AG04449 (cell line): Measurements from ENCODE around the gene FPR1.
"Not testable (repeated sequence)": the region's sequence is repeated elsewhere in the genome, so short reads cannot be mapped to it uniquely, and the experiment has no call there.

ENCODE experiments used
- CTCF ChIA-PET: fragments of 350-600 bp; formaldehyde crosslinking; extraction: SDS; loops from one replicate; lab custom pipeline; 2021; ENCODE audit warnings: antibody characterized with exemption; lab: Yijun Ruan, JAX
- POLR2A ChIA-PET: fragments of 400-600, 350-600 bp; formaldehyde crosslinking; extraction: SDS; loops from one replicate; lab custom pipeline; 2020; ENCODE audit warnings: antibody characterized with exemption, inconsistent platforms; lab: Yijun Ruan, JAX
- DNase-seq: peaks from one replicate; pipeline ENCODE4 v3.0.0-alpha.2; 2010; ENCODE audit warnings: low read depth, low spot score
- H3K4me3 ChIP-seq: 2 replicates; pipeline ENCODE4 v1.5.1; 2011; ENCODE audit warnings: low read depth, mild to moderate bottlenecking, control low read depth, low read length
- CTCF ChIP-seq: IDR thresholded peaks from one replicate; pipeline ENCODE4 v1.5.1; 2011; ENCODE audit warnings: mild to moderate bottlenecking, moderate library complexity, low read length, control low read depth, inconsistent platforms; ENCODE audit not compliant: insufficient read depth; ENCODE audit errors: missing control alignments

FPR1 gene

GRCh38 chr19:51743405-51743804 lies 8.3 kb downstream of the FPR1 start:
- CTCF ChIA-PET, result no interaction called here
- DNase-seq, result no peak

GRCh38 chr19:51742789-51743188 lies 8.9 kb downstream of the FPR1 start:
- no peak for DNase-seq

More at GRCh38 chr19:51743405-51743804, 8.3 kb downstream of the FPR1 start:
- TF ChIP-seq CTCF, result no peak
- POLR2A ChIA-PET, result no interaction called here
- H3K4me3 ChIP-seq, result no peak overlapping the region

GRCh38 chr19:51740356-51740755 lies 11.3 kb downstream of the FPR1 start:
- POLR2A ChIA-PET, result no interaction called here
- CTCF ChIA-PET, result interaction anchor here (1.3 kb wide), 1 partner anchor 37 kb away, joined by 3 read pairs; no protein-coding TSS in a partner anchor
- DNase-seq, result no peak
- H3K4me3 ChIP-seq, result no peak overlapping the region
- no peak for TF ChIP-seq CTCF

More at GRCh38 chr19:51742789-51743188, 8.9 kb downstream of the FPR1 start:
- no peak for TF ChIP-seq CTCF
- POLR2A ChIA-PET, result interaction anchor here (0.6 kb wide), 1 partner anchor 86 kb away, joined by 3 read pairs; no protein-coding TSS in a partner anchor
- CTCF ChIA-PET, result no interaction called here
- no peak overlapping the region for H3K4me3 ChIP-seq

- DNase-seq, result no peak
- TF ChIP-seq CTCF, result no peak
- no peak overlapping the region for H3K4me3 ChIP-seq
- CTCF ChIA-PET, result no interaction called here
- POLR2A ChIA-PET, result no interaction called here
Observed at GRCh38 chr19:51739466-51740213, 12.0 kb downstream of the FPR1 start.

- H3K4me3 ChIP-seq, DNase-seq, POLR2A ChIA-PET: not testable (repeated sequence)
- CTCF ChIA-PET, result interaction anchor here (1.3 kb wide), 1 partner anchor 39 kb away, joined by 4 read pairs; no protein-coding TSS in a partner anchor
Observed at GRCh38 chr19:51738523-51738922, 13.2 kb downstream of the FPR1 start.

GRCh38 chr19:51737924-51738323 lies 13.8 kb downstream of the FPR1 start:
- POLR2A ChIA-PET, result no interaction called here
- CTCF ChIA-PET, result interaction anchor here (1.3 kb wide), 1 partner anchor 40 kb away, joined by 4 read pairs; no protein-coding TSS in a partner anchor
- H3K4me3 ChIP-seq, result no peak overlapping the region
- no peak for TF ChIP-seq CTCF
- no peak for DNase-seq
